Measurements from ENCODE around the gene MYO16.

Gene MYO16

GRCh38 chr13:108725471-108725870, 96.1 kb downstream of the MYO16 start:
- peak overlapping the region; percentile 71 for H3K27ac Mint-ChIP-seq
- no peaks in the 10 kb centered on the region for H3K4me1 Mint-ChIP-seq
- no peaks in the 10 kb centered on the region for H3K36me3 Mint-ChIP-seq (ENCODE audit: low read depth)
- TF ChIP-seq CTCF (IDR thresholded peaks at IDR 0.05) = no peak
- H3K27me3 Mint-ChIP-seq (ENCODE audit: low read depth, poor library complexity) = no peaks in the 10 kb centered on the region
- no peak for DNase-seq
- H3K9me3 Mint-ChIP-seq = no peaks in the 10 kb centered on the region
- H3K4me3 Mint-ChIP-seq = no peak overlapping the region

GRCh38 chr13:108728370-108728769, 99.0 kb downstream of the MYO16 start:
- DNase-seq = peak; percentile 6
- Mint-ChIP-seq H3K27ac (no peak overlapping the region), H3K36me3 (ENCODE audit: low read depth) (no peaks in the 10 kb centered on the region), H3K27me3 (ENCODE audit: low read depth, poor library complexity) (no peaks in the 10 kb centered on the region), H3K9me3 (no peaks in the 10 kb centered on the region), H3K4me3 (no peak overlapping the region), H3K4me1 (no peaks in the 10 kb centered on the region)
- peak; percentile 29 for TF ChIP-seq CTCF (IDR thresholded peaks at IDR 0.05)

GRCh38 chr13:108733022-108733560, 103.7 kb downstream of the MYO16 start:
- DNase-seq = no peak
- Mint-ChIP-seq H3K27ac (no peak overlapping the region), H3K27me3 (ENCODE audit: low read depth, poor library complexity) (no peaks in the 10 kb centered on the region), H3K4me1 (no peaks in the 10 kb centered on the region), H3K4me3 (no peak overlapping the region), H3K36me3 (ENCODE audit: low read depth) (no peaks in the 10 kb centered on the region), H3K9me3 (peaks cover 26% of the 10 kb centered on the region)
- no peak for TF ChIP-seq CTCF (IDR thresholded peaks at IDR 0.05)

- no peak for TF ChIP-seq CTCF (IDR thresholded peaks at IDR 0.05)
- Mint-ChIP-seq H3K27ac (no peak overlapping the region), H3K27me3 (ENCODE audit: low read depth, poor library complexity) (no peaks in the 10 kb centered on the region), H3K4me3 (no peak overlapping the region), H3K36me3 (ENCODE audit: low read depth) (no peaks in the 10 kb centered on the region), H3K4me1 (no peaks in the 10 kb centered on the region), H3K9me3 (peaks cover 41% of the 10 kb centered on the region)
- DNase-seq = no peak
These were observed 105.3 kb downstream of the MYO16 start for GRCh38 chr13:108734676-108735075.

GRCh38 chr13:108741930-108742329, 112.5 kb downstream of the MYO16 start:
- Mint-ChIP-seq H3K27me3 (ENCODE audit: low read depth, poor library complexity) (no peaks in the 10 kb centered on the region), H3K9me3 (peaks cover 56% of the 10 kb centered on the region), H3K27ac (no peak overlapping the region), H3K36me3 (ENCODE audit: low read depth) (peaks cover 7% of the 10 kb centered on the region), H3K4me1 (no peaks in the 10 kb centered on the region), H3K4me3 (no peak overlapping the region)
- DNase-seq = no peak
- TF ChIP-seq CTCF (IDR thresholded peaks at IDR 0.05) = no peak

- H3K27ac Mint-ChIP-seq = no peak overlapping the region
- TF ChIP-seq CTCF (IDR thresholded peaks at IDR 0.05) = no peak
These were observed 113.5 kb downstream of the MYO16 start for GRCh38 chr13:108742701-108743451.

More at GRCh38 chr13:108742701-108743451, 113.5 kb downstream of the MYO16 start:
- Mint-ChIP-seq H3K27me3 (ENCODE audit: low read depth, poor library complexity) (no peaks in the 10 kb centered on the region), H3K4me3 (no peak overlapping the region), H3K36me3 (ENCODE audit: low read depth) (peaks cover 11% of the 10 kb centered on the region), H3K9me3 (peaks cover 52% of the 10 kb centered on the region), H3K4me1 (no peaks in the 10 kb centered on the region)
- DNase-seq = no peak

Measured in nephron progenitor cell (in vitro differentiated cells).